H9 (cell line): ENCODE measurements around the gene PIP5KL1. TPM values are rescaled to one million over a fixed set of nuclear protein-coding genes. Genes with fewer than 3 reads are reported as not detected.

Source experiments
- DNase-seq: peaks from one replicate; pipeline ENCODE4 v3.0.0-alpha.2; 2017
- H2AFZ ChIP-seq: one replicate; pipeline ENCODE4 v1.6.1; 2013; ENCODE audit warnings: mild to moderate bottlenecking, low read length, control low read depth, moderate library complexity
- H2AK5ac ChIP-seq: 2 replicates; pipeline ENCODE4 v1.6.1; 2013; ENCODE audit warnings: low read length, control low read depth, mixed read lengths; ENCODE audit not compliant: insufficient read length
- H2BK120ac ChIP-seq: one replicate; pipeline ENCODE4 v1.6.1; 2013; ENCODE audit warnings: low read depth, mild to moderate bottlenecking, low read length, control low read depth, inconsistent platforms; ENCODE audit not compliant: poor library complexity, severe bottlenecking
- H2BK12ac ChIP-seq: 2 replicates; pipeline ENCODE4 v1.6.1; 2013; ENCODE audit warnings: low read length, control low read depth, mixed read lengths, low read depth; ENCODE audit not compliant: insufficient read length
- H2BK15ac ChIP-seq: 2 replicates; pipeline ENCODE4 v1.6.1; 2013; ENCODE audit warnings: low read depth, low read length, control low read depth
- H2BK20ac ChIP-seq: one replicate; pipeline ENCODE4 v1.6.1; 2013; ENCODE audit warnings: low read depth, mild to moderate bottlenecking, low read length, control low read depth, inconsistent platforms; ENCODE audit not compliant: poor library complexity, severe bottlenecking
- H2BK5ac ChIP-seq: 2 replicates; pipeline ENCODE4 v1.6.1; 2013; ENCODE audit warnings: low read length, control low read depth, mixed read lengths; ENCODE audit not compliant: insufficient read length
- H3K14ac ChIP-seq: 2 replicates; pipeline ENCODE4 v1.6.1; 2013; ENCODE audit warnings: low read length, control low read depth; ENCODE audit not compliant: insufficient read depth
- H3K18ac ChIP-seq: 2 replicates; pipeline ENCODE4 v1.6.1; 2013; ENCODE audit warnings: low read depth, mild to moderate bottlenecking, mixed read lengths, low read length, control low read depth; ENCODE audit not compliant: insufficient read length
- H3K23ac ChIP-seq: 2 replicates; pipeline ENCODE4 v1.6.1; 2013; ENCODE audit warnings: low read length, control low read depth, mixed read lengths, low read depth; ENCODE audit not compliant: insufficient read length
- H3K23me2 ChIP-seq: 2 replicates; pipeline ENCODE4 v1.6.1; 2013; ENCODE audit warnings: low read depth, mild to moderate bottlenecking, mixed read lengths, low read length, control low read depth; ENCODE audit not compliant: insufficient read length, poor library complexity, severe bottlenecking
- H3K27ac ChIP-seq: 2 replicates; pipeline ENCODE4 v1.5.1; 2013; ENCODE audit warnings: low read length, control low read depth, mixed read lengths, low read depth; ENCODE audit not compliant: insufficient read length
- H3K27me3 ChIP-seq: 2 replicates; pipeline ENCODE4 v1.6.1; 2013; ENCODE audit warnings: low read length, control low read depth, inconsistent platforms; ENCODE audit not compliant: insufficient read depth
- H3K4ac ChIP-seq: 2 replicates; pipeline ENCODE4 v1.6.1; 2013; ENCODE audit warnings: low read depth, mild to moderate bottlenecking, control low read depth, inconsistent platforms, low read length, moderate library complexity
- H3K4me1 ChIP-seq: 2 replicates; pipeline ENCODE4 v1.6.1; 2013; ENCODE audit warnings: low read length, control low read depth, inconsistent platforms; ENCODE audit not compliant: insufficient read depth
- H3K4me2 ChIP-seq: 2 replicates; pipeline ENCODE4 v1.6.1; 2013; ENCODE audit warnings: low read length, control low read depth, mixed read lengths; ENCODE audit not compliant: insufficient read length, insufficient read depth
- H3K56ac ChIP-seq: 2 replicates; pipeline ENCODE4 v1.6.1; 2013; ENCODE audit warnings: low read depth, mild to moderate bottlenecking, mixed read lengths, low read length, control low read depth; ENCODE audit not compliant: insufficient read length
- H3K79me1 ChIP-seq: 2 replicates; pipeline ENCODE4 v1.6.1; 2013; ENCODE audit warnings: low read depth, mild to moderate bottlenecking, moderate library complexity, low read length, control low read depth, inconsistent platforms; ENCODE audit not compliant: insufficient read depth, poor library complexity, severe bottlenecking
- H3K79me2 ChIP-seq: 2 replicates; pipeline ENCODE4 v1.6.1; 2013; ENCODE audit warnings: low read length, control low read depth, inconsistent platforms; ENCODE audit not compliant: insufficient read depth
- H3K9ac ChIP-seq: 2 replicates; pipeline ENCODE4 v1.6.1; 2013; ENCODE audit warnings: low read length, control low read depth, mixed read lengths; ENCODE audit not compliant: insufficient read length; ENCODE audit errors: extremely low read depth
- H3K9me3 ChIP-seq: one replicate; pipeline ENCODE4 v1.6.1; 2013; ENCODE audit warnings: low read depth, low read length, inconsistent platforms; ENCODE audit not compliant: control insufficient read depth
- H3T11ph ChIP-seq: one replicate; pipeline ENCODE4 v1.6.1; 2013; ENCODE audit warnings: mild to moderate bottlenecking, low read length, control low read depth, inconsistent platforms
- H4K20me1 ChIP-seq: one replicate; pipeline ENCODE4 v1.6.1; 2013; ENCODE audit not compliant: control insufficient read depth, insufficient read length, insufficient read depth
- H4K5ac ChIP-seq: 2 replicates; pipeline ENCODE4 v1.6.1; 2013; ENCODE audit warnings: low read depth, mild to moderate bottlenecking, mixed read lengths, low read length, control low read depth; ENCODE audit not compliant: insufficient read length
- H4K8ac ChIP-seq: replicated peaks from 2 replicates; pipeline ENCODE4 v1.6.1; 2013; ENCODE audit warnings: low read length, control low read depth, mixed read lengths, low read depth; ENCODE audit not compliant: insufficient read length
- H4K91ac ChIP-seq: 2 replicates; pipeline ENCODE4 v1.6.1; 2013; ENCODE audit warnings: low read depth, mild to moderate bottlenecking, moderate library complexity, mixed read lengths, low read length, control low read depth; ENCODE audit not compliant: insufficient read length
- H3K27ac Mint-ChIP-seq, 3 experiments: 2 replicates in 2 of 3; 3 replicates in 1 of 3; pipeline ENCODE4 v1.8.0; 2020 to 2021; ENCODE audit warnings: mixed read lengths in 3 of 3, mild to moderate bottlenecking in 1 of 3, moderate library complexity in 1 of 3
- H3K27me3 Mint-ChIP-seq: 2 replicates; pipeline ENCODE4 v1.8.0; 2021; ENCODE audit warnings: low read depth, mild to moderate bottlenecking, moderate library complexity, mixed read lengths
- H3K36me3 Mint-ChIP-seq, 3 experiments: 2 replicates in 2 of 3; 3 replicates in 1 of 3; pipeline ENCODE4 v1.8.0; 2020 to 2021; ENCODE audit warnings: low read depth in 3 of 3, mixed read lengths in 3 of 3; ENCODE audit not compliant: insufficient read depth in 1 of 3
- H3K4me1 Mint-ChIP-seq, 2 experiments: 2 replicates each; pipeline ENCODE4 v1.8.0; 2020; ENCODE audit warnings: mixed read lengths in 2 of 2
- H3K4me3 Mint-ChIP-seq, 2 experiments: 2 replicates in 1 of 2; 3 replicates in 1 of 2; pipeline ENCODE4 v1.8.0; 2020 to 2021; ENCODE audit warnings: mild to moderate bottlenecking in 2 of 2, mixed read lengths in 2 of 2, moderate library complexity in 1 of 2
- H3K9me3 Mint-ChIP-seq, 2 experiments: 2 replicates in 1 of 2; 3 replicates in 1 of 2; pipeline ENCODE4 v1.8.0; 2020; ENCODE audit warnings: mild to moderate bottlenecking in 2 of 2, mixed read lengths in 2 of 2, moderate library complexity in 1 of 2
- WGBS: extraction: QIAGEN DNeasy Blood & Tissue Kit; methylation state at CpG from one replicate; pipeline ENCODE4 v1.1.7; 2013; ENCODE audit warnings: missing lambda C conversion rate, low lambda C conversion rate, mixed read lengths; ENCODE audit not compliant: insufficient read length; ENCODE audit errors: extremely low coverage; 5-methylcytosine and 5-hydroxymethylcytosine counted together
- total RNA-seq: library from RNA; stranded (reverse); gene quantifications from 2 replicates; pipeline ENCODE4 v1.2.1, GENCODE V29; 2021
- TF ChIP-seq, protein P1 (sequence below): fragments of 200-600 bp; sonication (generic); conservative IDR thresholded peaks from 3 replicates; pipeline ENCODE4 v1.8.0; 2021; ENCODE audit warnings: antibody characterized with exemption, mild to moderate bottlenecking

The PIP5KL1 gene
- total RNA-seq, 1 experiment from 2014 or later = 11.6 TPM

DNA sequence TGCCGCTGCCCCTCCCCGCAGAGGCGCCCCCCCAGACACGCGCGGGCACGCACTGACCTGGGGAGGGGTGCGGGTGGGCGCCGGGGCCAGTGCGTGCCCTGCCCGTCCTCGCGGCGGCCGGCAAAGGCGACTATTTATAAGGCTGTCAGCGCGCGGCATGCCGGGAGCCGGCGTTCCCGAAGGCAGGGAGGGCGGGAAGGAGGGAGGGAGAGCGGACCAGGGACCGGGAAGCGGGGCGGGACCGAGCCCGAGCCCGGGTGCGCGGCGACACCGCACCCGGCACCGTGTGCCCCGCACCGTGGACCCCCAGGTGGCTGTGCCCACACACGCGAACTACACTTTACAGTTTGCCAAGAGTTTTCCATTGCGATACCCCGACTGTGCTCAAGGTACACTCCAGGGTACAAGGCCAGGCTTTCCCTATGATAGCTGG is 53.0 kb downstream of the PIP5KL1 start, which contains the start of gene AK1:
AK1 (minus strand) TSS at position 110 of the 433 bp plus-strand sequence. CDS start 3,058 bp downstream, outside the sequence.
- H2BK15ac ChIP-seq = no peak within 1 kb of the TSS
- no peaks in the 10 kb centered on the region for H3K9me3 ChIP-seq
- peak within 1 kb of the TSS; percentile 75; the same call in 1 of the 2 replicates for H3K14ac ChIP-seq
- H2AK5ac ChIP-seq = no peak within 1 kb of the TSS
- H4K5ac ChIP-seq = no peak within 1 kb of the TSS
- peak; percentile 65 for DNase-seq
- H3K4ac ChIP-seq = no peak within 1 kb of the TSS
- no peak within 1 kb of the TSS for H4K91ac ChIP-seq
- Mint-ChIP-seq H3K4me3 (peak within 1 kb of the TSS; percentile 77 to 89), H3K4me1 (peaks cover 5 to 21% of the 10 kb centered on the region in 2 experiments; a peak in 3 of 4 replicates), H3K9me3 (no peaks in the 10 kb centered on the region), H3K27ac (no peak within 1 kb of the TSS), H3K36me3 (no peaks in the 10 kb centered on the region; a peak in 1 of 7 replicates), H3K27me3 (no peaks in the 10 kb centered on the region; the same call in none of the 2 replicates)
- no peak within 1 kb of the TSS for H3K23ac ChIP-seq
- no peak within 1 kb of the TSS for H2BK5ac ChIP-seq
- H3K27me3 ChIP-seq = no peaks in the 10 kb centered on the region
- H3K4me2 ChIP-seq = peak within 1 kb of the TSS; percentile 91
- H2AFZ ChIP-seq = no peak within 1 kb of the TSS
- H3K9ac ChIP-seq = peak within 1 kb of the TSS; percentile 55
- no peak within 1 kb of the TSS for H4K8ac ChIP-seq
- H3K18ac ChIP-seq = peak within 1 kb of the TSS; percentile 61
- H3K79me1 ChIP-seq = no peaks in the 10 kb centered on the region
- no peak within 1 kb of the TSS for H2BK12ac ChIP-seq
- no peak within 1 kb of the TSS for H2BK20ac ChIP-seq
- no CpG with 5 or more reads among the region's 44 CpGs for WGBS
- TF ChIP-seq, protein P1, sequence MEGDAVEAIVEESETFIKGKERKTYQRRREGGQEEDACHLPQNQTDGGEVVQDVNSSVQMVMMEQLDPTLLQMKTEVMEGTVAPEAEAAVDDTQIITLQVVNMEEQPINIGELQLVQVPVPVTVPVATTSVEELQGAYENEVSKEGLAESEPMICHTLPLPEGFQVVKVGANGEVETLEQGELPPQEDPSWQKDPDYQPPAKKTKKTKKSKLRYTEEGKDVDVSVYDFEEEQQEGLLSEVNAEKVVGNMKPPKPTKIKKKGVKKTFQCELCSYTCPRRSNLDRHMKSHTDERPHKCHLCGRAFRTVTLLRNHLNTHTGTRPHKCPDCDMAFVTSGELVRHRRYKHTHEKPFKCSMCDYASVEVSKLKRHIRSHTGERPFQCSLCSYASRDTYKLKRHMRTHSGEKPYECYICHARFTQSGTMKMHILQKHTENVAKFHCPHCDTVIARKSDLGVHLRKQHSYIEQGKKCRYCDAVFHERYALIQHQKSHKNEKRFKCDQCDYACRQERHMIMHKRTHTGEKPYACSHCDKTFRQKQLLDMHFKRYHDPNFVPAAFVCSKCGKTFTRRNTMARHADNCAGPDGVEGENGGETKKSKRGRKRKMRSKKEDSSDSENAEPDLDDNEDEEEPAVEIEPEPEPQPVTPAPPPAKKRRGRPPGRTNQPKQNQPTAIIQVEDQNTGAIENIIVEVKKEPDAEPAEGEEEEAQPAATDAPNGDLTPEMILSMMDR = no peak
- H4K20me1 ChIP-seq = no peaks in the 10 kb centered on the region
- no peaks in the 10 kb centered on the region for H3K4me1 ChIP-seq
- no peak within 1 kb of the TSS for H3T11ph ChIP-seq
- H3K79me2 ChIP-seq = no peaks in the 10 kb centered on the region
- H2BK120ac ChIP-seq = no peak within 1 kb of the TSS
- H3K23me2 ChIP-seq = peaks cover 12% of the 10 kb centered on the region
- no peak within 1 kb of the TSS for H3K27ac ChIP-seq
- no peak within 1 kb of the TSS for H3K56ac ChIP-seq
